HL-60 (cell line): ENCODE measurements around the gene BTG2.

Experiments used
- DNase-seq, 2 experiments: peaks; one replicate each; pipeline ENCODE4 v3.0.0-alpha.2; 2010 to 2020; ENCODE audit warnings: low read depth in 1 of 2, low spot score in 1 of 2
- H3K27ac ChIP-seq: fragments of 250-450 bp; sonication (Bioruptor Pico); replicated peaks from 2 replicates; pipeline ENCODE4 v1.5.1; 2020; ENCODE audit warnings: mild to moderate bottlenecking, moderate library complexity
- H3K27me3 ChIP-seq: fragments of 250-450 bp; sonication (Bioruptor Pico); 2 replicates; pipeline ENCODE4 v1.5.1; 2021; ENCODE audit warnings: mild to moderate bottlenecking, moderate library complexity; ENCODE audit not compliant: insufficient read depth, poor library complexity, severe bottlenecking
- H3K4me3 ChIP-seq: replicated peaks from 2 replicates; pipeline ENCODE4 v1.5.1; 2011; ENCODE audit warnings: mild to moderate bottlenecking, control low read depth, low read length; ENCODE audit not compliant: insufficient read depth
- CTCF ChIP-seq: IDR thresholded peaks from one replicate; pipeline ENCODE4 v1.5.1; 2011; ENCODE audit warnings: low read length, control low read depth, inconsistent platforms; ENCODE audit not compliant: insufficient read depth
- GABPA ChIP-seq: IDR thresholded peaks from 2 replicates; pipeline ENCODE4 v1.6.1; 2012; ENCODE audit warnings: low read depth
- POLR2AphosphoS5 ChIP-seq: IDR thresholded peaks from 2 replicates; pipeline ENCODE4 v1.6.1; 2012; ENCODE audit warnings: low read depth
- REST ChIP-seq: IDR thresholded peaks from 2 replicates; pipeline ENCODE4 v1.6.1; 2012; ENCODE audit warnings: low read depth; ENCODE audit not compliant: insufficient replicate concordance
- SPI1 ChIP-seq: IDR thresholded peaks from 2 replicates; pipeline ENCODE4 v1.6.1; 2012; ENCODE audit warnings: low read depth, mild to moderate bottlenecking, borderline replicate concordance

The BTG2 gene

DNA sequence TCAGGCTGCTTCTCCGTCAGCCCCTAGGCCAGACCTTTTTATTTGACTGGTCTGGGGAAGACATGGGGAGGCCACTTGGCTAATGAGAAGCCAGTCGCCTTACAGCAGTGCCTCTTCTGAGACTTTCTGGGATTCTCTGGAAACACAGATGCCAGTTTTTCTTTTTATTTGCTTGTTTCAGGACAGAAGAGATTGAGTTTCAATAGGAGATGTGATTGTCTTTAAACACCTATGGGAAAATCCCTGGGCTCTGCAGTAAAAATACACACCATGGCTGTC is 15.4 kb upstream of the BTG2 start:
- no peaks in the 10 kb centered on the region for H3K27me3 ChIP-seq
- TF ChIP-seq SPI1 (no peak), REST (no peak), POLR2AphosphoS5 (no peak), GABPA (no peak), CTCF (no peak)
- no peak for DNase-seq
- H3K4me3 ChIP-seq, result no peak overlapping the region
- peak overlapping the region; percentile 73 for H3K27ac ChIP-seq

GRCh38 chr1:203290261-203291089 is 14.8 kb upstream of the BTG2 start:
- no peak for DNase-seq
- Histone ChIP-seq H3K27me3 (no peaks in the 10 kb centered on the region), H3K4me3 (no peak overlapping the region), H3K27ac (peak overlapping the region; percentile 73)
- TF ChIP-seq GABPA, result no peak
- TF ChIP-seq SPI1, result no peak
- no peak for TF ChIP-seq REST
- no peak for TF ChIP-seq POLR2AphosphoS5
- no peak for TF ChIP-seq CTCF

DNA sequence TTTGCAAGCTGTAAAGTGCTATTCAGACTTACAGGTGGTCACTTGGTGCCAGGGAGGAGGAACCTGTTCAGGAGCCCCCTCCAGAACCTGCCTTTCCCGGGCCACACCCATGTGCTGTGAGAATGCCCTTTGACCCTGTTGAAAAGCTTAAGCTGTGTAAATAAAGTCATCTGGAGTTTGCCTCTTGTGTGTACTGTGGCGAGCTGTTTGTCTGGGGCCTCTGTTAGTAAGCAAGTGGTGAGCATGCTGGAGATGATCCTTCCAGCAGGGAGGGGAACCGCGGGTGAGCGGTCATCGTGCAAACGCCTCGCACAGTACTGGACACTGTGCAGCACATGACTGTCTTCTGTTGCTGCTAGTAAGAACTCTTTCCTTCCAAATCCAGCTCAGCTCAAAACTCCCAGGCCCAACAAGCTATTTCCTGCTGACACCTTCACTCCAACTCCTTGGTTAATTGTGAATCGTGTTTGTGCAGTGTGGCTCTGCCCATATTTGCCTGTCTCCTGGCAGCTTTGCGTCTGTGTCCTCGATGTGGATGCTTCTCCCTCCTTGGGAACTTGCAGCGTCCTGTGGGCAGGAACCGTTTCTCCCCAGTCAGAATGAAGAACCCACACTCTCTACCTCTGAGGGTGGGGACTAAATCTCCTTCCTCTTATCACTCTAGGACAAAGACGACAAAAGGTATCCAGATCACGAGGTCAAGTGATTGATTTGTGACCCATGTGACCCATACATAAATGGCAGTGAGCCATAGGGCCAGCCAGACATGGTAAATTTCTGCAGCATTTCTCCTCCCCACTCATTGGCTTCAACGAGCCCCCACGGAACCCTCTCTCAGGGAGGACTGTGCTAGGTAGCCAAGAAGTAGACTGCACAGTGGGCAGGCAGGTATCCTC is 13.9 kb upstream of the BTG2 start:
- DNase-seq, result no peak
- H3K27ac ChIP-seq, result no peak overlapping the region
- no peak overlapping the region for H3K4me3 ChIP-seq

More for the DNA sequence above, 13.9 kb upstream of the BTG2 start:
- no peaks in the 10 kb centered on the region for H3K27me3 ChIP-seq
- TF ChIP-seq GABPA (no peak), CTCF (no peak), POLR2AphosphoS5 (no peak), REST (no peak), SPI1 (no peak)
